Ovary (tissue), 3 donors: ENCODE measurements around the gene DUOXA2.

Experiments
- EP300 ChIP-seq: sonication (generic); formaldehyde crosslinking; IDR thresholded peaks from one replicate; pipeline ENCODE4 v1.6.1; 2017; ENCODE audit warnings: antibody characterized with exemption
- TF ChIP-seq, protein P1 (sequence below), 3 donors: fragments of 450-650 bp in 2 of 3; fragments of 200-600 bp in 1 of 3; IDR thresholded peaks; one replicate each; pipeline versions ENCODE4 v1.5.1 to v1.8.0; 2016 to 2022; ENCODE audit warnings: antibody characterized with exemption in 3 of 3, mild to moderate bottlenecking in 1 of 3
- donor health status: DM: no; HTN: no; CAD: no.

DNA sequence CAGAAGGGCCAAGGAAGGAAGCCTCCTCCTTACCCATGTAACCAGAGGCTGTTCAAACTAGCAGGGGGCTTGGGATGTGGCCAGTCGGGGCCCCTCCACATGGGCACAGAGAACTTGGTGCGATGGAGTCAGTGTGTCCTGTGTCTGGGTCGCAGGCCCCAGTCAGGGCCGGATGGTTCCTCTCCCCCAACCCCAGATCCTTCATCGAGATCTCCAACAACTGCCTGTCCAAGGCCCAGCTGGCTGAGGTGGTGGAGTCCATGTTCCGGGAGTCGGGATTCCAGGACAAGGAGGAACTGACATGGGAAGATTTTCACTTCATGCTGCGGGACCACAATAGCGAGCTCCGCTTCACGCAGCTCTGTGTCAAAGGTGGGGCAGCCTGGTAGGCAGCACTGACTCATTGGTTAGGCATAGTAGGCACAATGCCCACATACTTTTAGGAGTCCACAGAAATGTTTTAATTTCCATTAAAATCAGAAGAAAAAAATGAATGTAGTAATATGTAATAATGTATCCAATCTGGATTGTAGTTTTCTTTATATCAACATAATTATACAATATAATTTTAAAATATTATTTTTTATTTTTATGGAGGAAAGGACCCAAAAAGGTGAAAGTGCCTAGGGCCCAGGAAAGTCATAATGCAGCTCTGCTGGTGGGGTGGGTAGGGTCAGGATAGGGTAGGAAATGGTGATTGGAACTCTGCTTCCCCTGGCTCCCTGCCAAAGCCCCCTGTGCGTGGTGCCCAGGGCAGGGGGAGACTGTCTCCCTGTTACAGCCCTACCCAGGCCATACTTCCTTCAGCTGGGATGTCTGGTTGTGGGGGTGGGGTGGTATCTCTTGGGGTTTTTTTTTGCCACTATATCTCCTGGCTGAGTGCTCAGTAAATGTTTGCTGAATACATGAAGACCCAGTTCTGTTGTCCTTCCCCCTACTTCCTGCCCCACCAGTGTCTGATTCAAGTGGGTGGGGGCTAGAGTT is 34.2 kb downstream of the DUOXA2 start:
- TF ChIP-seq, protein P1, sequence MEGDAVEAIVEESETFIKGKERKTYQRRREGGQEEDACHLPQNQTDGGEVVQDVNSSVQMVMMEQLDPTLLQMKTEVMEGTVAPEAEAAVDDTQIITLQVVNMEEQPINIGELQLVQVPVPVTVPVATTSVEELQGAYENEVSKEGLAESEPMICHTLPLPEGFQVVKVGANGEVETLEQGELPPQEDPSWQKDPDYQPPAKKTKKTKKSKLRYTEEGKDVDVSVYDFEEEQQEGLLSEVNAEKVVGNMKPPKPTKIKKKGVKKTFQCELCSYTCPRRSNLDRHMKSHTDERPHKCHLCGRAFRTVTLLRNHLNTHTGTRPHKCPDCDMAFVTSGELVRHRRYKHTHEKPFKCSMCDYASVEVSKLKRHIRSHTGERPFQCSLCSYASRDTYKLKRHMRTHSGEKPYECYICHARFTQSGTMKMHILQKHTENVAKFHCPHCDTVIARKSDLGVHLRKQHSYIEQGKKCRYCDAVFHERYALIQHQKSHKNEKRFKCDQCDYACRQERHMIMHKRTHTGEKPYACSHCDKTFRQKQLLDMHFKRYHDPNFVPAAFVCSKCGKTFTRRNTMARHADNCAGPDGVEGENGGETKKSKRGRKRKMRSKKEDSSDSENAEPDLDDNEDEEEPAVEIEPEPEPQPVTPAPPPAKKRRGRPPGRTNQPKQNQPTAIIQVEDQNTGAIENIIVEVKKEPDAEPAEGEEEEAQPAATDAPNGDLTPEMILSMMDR (IDR thresholded peaks at IDR 0.05): no peak
- no peak for TF ChIP-seq EP300
